Measurements from ENCODE around the gene PHF2.
A peak's percentile ranks its signal among the peaks of the same experiment; 100 is the strongest.

Gene PHF2

DNA sequence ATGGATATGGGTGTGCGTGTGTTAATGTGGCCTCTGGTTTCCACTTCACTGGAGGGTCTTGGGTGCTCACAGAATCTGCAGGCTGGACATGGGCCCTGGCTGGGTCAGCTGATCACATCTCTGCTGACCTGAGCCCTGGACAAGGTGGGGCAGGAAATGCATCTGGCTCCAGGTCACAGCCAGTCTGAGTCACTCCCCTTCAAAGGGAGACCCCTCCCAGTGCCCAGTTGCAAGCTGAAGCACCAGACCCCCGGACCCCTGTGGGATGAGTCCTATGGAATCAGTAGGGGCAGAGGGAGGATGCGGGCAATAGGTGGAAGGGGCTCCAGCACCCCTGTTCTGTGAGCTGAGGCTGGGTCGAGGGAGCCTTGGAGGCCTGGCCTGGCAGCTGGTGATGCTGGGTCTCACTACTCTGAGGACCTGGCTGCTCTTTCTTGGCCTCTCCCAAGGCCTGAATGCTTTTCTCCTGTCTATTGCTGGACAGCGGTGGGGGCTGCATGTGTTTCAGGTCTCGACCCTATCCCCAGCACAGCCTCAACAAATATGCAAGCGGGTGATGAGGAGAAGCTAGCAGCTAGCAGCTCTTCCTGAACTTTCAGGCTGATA lies 54.5 kb downstream of the PHF2 start:
- no peak for DNase-seq (ENCODE audit: low read depth)

DNA sequence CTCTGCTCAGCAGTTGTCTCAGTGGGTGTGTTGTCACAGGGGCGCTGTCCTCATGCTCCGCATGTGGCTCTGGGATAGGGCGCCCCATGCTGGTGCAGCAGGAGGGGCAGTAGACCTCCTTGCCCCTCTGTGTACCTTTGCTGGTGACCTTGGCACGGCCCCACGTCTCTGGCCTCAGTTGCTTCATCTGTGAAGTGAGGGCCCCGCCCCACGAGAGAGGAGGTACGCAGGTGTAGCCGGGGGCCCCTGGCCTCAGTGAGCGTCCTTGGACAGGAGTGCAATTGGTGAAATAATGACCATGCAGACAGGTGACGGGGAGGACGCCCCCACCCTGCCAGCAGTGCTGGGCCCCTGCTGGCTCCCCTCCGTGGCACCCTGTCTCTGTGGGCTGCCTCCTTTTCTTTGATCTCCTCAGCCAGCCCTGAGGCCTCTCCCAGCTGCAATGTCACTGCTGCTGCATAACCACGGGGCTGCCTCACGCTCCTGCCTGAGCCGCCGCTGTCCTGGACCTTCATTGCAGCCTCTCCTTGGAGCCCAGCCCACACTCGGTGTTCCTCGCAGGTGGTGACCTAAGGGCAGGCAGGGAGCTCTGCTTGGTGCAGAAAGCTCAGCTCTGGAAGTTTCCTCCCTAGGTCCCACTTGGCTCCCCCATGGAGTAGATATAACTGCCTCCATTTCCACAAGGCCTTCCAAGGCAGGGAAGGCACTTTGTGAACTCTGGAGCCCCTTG lies 57.3 kb downstream of the PHF2 start:
- DNase-seq (ENCODE audit: low read depth): no peak

DNA sequence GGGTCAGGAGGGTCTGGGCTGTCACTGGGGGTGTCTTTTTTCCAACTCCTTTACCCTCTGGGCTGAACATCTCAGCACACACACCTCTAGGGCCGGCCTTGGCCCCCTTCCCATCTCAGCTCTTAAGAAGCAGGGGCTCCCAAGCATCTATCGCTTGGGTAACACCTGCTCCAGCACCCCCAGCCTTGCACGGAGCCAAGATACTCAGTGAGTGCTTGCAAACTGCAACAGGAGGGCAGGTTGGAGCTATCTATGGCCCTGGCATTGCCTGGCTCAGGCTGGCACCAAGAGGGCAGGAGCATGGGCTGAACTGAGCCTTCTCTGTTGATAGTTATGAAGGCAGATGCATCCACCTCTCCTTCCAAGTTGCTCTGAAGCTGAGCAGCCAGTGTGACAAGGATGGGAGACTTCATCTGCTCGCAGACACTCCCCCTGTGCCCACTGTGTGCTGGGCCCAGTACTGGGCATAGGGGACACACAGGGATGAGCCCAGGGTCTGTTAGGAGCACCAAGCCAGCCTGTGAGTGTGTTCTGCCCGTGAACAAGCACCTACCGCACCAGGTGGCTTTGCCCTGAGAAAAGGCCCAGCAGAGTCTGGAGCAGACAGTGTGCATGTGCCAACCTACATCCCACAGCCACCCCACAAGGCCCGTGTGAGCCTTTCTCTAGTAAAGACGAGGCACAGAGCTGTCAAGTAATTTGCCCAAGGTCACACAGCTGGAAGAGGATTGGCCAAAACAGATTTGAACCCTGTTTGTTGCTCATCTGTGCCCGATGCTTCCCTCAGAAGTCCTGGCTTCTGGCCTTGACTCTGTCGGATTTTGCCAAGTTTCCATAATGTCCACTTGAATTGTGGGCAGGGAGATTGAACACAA lies 58.2 kb downstream of the PHF2 start:
- no peak for DNase-seq (ENCODE audit: low read depth)

DNA sequence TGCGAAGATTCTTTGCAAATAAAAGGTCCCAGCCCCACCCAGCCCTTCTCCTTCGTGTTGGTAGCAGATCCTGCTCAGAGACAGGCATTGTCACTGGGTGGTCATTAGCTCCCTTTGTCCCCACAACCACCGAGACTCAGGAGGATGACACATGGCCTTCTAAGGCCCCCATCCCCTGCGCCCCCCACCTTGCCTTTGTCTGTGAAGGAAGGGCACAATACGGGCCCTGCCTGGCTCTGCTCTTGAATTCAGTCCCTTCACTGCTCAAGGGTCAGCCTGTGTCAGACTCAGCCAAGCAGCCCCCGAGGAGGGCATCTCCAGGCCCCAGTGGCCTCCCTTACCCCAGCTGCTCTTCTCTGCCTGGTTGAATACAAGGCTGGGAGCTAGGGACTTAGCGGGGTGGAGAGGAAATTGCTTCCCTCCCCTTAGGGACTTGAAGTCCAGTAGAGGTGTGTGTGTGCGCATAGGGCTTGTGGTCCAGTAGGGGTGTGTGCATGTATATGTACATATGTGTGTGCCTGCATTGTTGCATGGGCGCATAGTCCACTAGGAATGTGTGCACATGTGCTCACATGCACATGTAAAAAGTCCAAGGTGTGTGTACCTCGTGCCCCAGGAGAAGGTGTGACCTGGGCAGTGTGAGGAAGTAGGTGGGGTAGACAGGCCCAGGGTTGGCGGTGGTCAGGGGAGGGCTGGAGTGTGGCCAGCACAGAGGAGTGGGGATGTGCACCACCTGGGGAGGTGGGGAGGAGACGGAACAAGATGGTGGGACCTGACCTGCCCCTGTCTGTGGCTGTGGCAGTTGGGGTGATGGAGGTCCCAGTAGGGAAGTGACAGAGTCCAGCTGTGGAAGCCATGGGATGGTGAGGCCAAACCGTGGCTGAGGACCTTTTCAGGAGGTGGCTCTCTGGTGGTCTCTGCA lies 59.1 kb downstream of the PHF2 start:
- DNase-seq (ENCODE audit: low read depth): no peak

DNA sequence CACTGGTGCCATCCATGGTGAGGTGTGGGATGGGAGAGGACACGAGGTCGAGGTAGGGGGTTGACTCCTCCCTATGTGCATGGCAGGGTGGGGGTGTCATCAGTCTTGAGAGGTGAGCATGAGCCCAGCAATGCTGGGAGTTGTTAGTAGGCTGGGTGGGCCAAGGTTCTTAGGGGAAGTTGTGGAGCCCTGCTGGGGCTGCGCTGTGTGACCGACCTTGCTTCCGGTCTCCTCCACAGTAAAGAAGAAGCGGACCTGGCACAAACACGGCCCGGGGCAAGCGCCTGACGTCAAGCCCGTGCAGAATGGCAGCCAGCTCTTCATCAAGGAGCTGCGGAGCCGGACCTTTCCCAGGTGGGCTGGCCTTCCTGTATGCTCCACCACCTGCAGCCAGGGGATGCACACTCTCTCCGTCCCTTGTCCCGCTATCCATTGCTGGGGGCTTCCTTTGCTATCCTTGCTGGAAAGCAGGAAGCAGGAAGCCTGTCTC lies 59.8 kb downstream of the PHF2 start:
- no peak for DNase-seq (ENCODE audit: low read depth)

DNA sequence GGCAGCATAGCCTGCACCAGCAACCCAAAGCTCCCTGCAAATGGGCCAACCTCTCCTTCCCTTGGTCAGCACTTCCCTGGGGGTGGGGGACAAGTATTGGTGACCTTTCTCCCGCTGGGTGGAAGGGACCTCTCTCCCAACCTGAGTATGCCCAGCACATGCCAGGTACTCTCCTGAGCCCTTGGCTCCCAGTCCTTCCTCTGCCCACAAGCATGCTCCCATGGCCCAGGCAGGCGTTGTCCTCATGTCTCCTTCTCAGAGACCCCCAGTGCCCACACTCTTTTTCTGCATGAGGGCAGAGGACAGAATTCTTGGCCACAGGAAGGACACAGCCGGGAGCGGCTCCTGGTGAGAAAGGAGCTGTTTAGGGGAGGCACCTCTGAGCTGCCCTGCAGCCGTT lies 60.3 kb downstream of the PHF2 start:
- DNase-seq (ENCODE audit: low read depth): no peak

DNA sequence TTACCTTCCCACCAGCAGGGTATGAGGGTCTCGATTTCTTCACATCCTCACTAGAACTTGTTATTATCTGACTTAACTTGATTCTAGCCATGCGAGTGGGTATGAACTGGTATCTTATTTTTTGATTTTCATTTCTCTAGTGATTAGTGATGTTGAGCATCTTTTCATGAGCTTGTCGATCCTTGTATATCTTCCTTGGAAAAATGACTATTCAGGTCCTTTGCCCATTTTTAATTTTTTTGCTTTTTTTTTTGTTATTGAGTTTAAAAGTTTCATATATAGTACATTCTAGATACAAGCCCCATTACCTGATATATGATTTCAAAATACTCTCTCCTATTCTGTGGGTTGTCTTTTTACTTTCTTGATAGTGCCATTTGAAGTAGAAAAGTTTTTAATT lies 61.5 kb downstream of the PHF2 start:
- DNase-seq (ENCODE audit: low read depth): no peak

DNA sequence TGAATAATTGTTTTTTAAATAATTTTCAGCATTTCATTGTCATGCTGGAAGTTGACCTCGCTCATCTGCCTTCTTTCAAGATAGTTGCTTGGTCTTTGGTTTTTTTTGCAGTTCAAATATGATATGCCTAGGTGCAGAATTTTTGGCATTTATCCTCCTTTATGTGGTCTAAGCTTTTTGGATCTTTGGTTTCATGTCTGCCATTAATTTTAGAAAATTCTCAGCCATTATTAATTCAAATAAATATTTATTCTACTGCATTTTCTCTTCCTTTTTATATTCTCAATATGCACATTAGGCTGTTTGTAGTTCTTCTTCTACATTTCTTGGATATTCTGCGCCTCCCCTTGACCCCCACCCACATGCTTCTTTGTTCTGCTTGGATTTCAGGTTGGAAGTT lies 63.6 kb downstream of the PHF2 start:
- DNase-seq (ENCODE audit: low read depth): no peak

DNA sequence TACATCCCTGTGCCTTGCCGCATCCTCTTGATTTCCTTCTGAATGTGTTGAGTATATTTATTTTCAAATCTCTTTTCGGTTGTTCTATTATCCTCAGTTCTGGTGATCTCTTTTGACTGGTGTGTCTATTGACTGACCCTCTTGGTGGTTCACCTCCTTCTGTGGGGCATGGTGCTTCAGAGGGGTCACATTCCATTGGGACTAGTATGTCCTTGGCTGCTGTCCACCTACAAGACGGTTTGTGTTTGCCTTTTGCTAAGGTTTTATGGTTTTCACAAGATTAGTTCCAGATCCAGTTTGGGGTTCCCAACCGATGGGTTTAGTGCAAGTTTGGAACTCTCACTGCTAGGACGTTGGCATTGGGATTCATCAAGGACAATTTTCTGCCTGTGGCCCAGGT lies 66.6 kb downstream of the PHF2 start:
- peak; percentile 6 for DNase-seq (ENCODE audit: low read depth)

DNA sequence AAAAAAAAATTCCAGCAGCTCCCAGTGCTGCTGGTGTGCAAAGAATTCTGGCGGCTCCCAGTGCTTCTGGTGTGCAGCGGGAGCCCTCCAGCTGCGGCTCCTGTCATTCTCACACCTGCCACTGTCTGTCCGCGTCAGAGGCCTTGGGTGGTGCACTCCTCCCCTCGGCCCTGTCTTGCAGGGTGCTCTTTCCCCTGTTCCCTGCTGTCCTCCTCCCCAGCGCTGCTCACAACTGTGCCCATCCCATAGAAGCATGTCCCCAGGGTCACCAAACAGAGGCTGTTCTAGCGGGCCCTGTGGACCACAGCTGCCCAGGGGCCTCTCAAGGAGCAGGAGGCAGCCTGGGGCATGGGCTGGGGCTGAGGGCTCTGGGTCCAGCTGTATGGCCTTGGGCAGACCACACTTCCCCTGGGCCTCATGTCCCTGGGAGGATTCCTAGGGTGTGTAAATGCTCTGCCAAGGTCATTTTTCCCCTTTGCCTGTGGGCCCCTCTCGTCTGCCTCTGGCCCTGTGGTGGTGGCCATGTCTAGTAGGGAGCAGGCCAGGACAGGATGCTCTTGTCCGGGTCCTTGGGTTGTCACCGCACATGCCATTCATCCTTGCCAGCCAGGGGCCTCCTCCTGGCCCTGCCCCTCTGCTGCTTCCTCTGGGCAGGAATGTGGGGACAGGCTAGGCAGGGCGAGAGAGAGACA lies 68.2 kb downstream of the PHF2 start:
- no peak for DNase-seq (ENCODE audit: low read depth)

DNA sequence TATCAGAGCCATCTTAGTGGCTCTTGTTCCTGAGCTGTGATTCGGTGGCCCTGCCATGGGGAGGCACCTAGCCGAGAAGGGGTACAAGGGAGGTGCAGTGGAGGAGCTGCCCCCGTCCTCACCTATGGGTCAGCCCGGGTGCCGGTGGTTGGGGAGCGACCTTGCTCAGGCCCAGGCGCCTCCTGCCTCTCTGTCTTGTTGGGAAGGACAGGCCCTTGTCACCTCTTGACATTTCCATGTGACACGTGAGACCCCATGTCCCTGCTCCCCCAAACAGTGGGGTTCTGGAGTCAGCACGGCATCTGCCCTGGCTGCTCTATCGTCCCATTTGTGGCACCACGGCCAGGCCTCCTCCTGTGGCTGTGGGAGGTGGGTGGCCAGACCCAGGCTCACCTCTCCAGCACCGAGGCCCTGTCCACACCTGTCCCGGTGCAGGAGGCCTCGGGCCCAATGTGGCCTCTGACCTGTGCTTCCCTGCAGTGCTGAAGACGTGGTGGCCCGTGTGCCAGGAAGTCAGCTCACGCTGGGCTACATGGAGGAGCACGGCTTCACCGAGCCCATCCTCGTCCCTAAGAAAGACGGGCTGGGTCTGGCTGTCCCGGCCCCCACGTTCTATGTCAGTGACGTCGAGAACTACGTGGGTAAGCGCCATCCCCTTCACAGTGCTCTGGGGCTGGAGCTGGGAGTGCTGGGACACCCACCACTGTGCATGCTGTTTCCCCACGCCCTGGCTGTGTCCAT lies 68.9 kb downstream of the PHF2 start:
- no peak for DNase-seq (ENCODE audit: low read depth)

DNA sequence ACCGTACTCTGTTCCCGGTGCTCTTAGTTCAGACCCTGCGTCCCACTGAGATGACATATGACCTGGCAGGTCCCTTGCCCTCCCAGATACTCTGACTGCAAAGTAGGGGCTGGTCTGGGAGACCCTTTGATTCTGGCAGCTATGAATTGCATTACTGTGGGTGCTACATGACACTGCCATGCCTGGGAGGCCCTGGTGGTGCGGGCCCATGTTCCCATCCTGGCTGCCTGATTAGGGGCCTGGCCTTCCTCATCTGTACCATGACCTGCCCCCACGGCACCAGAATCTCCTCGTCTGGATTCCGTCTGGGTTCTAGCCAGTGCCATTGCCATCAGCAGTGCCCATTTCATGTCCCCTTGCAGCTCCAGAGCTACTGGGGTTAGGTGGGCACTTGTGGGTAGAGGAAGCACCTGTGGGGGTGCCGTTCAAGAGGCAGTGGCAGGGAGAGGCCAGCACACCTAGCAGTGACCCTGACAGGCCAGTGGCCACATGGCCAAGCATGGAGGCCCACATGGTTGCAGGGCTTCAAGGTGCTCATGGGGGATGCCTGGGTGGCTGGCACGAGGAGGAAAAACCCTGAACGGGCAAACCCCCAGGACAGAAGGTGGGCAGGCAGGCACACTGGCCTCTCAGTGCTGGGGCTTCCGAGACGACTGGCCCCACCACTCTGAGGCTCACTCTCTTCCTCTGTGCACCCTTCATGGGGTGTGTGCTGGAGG lies 69.7 kb downstream of the PHF2 start:
- DNase-seq (ENCODE audit: low read depth): no peak

DNA sequence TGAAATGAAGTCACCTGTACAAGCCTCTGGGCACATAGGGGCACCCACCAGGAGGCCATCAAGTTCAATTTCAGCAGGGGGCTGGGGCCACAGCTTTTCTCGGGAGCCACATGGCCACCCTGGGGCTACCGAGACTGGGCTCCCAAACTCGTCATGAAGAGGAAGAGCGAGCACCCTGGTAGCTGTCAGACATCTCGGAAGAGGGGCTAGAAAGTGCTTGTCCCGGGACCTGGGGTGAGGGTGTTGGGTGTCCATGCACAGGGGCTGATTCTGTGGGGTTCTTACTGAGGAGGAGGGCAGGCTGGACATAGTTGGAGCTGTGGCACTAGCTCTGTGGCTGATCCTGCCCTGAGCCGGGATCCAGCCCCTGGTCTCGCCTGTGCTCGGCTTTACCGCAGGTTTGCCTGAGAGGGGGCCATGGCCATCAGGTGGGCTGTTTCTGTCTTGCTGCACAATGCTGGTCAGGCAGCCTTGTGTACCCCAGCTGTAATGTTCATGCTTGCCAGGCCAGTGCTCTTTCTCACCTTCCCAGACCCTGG lies 70.3 kb downstream of the PHF2 start:
- DNase-seq (ENCODE audit: low read depth): no peak

DNA sequence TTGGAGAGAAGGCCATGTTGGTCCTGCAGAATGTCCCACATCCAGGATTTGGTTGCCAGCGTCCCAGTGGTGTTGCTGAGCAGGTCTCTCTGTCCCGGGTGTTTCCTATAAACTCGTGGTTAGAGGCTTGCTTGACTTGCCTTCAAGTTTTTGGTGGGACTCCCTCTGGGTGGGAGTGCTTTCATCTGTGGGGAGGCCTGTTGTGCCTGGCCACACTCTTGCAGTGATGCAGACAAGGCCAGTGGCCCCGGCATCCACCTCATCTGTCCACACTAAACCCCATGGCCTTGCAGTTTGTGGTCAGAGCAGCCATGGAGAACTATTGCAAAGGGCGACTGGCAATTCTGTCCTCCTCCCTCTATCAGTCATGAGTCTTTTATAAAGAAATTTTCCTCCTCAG lies 71.8 kb downstream of the PHF2 start:
- no peak for DNase-seq (ENCODE audit: low read depth)

DNA sequence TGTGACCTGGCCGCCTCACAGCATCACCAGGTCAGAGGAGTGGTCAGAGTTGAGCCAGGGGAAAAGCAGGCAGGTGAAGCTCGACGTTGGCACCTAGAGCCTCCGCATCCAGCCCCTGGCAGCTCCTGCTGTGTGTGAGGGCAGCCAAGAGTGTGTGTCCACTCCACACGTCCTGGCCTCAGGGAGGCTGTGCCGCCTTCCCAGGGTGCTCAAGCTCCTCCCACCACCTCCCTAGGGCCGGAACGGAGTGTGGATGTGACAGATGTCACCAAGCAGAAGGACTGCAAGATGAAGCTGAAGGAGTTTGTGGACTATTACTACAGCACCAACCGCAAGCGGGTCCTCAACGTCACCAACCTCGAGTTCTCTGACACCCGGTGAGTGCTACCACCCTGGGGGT lies 72.5 kb downstream of the PHF2 start:
- DNase-seq (ENCODE audit: low read depth): no peak

DNA sequence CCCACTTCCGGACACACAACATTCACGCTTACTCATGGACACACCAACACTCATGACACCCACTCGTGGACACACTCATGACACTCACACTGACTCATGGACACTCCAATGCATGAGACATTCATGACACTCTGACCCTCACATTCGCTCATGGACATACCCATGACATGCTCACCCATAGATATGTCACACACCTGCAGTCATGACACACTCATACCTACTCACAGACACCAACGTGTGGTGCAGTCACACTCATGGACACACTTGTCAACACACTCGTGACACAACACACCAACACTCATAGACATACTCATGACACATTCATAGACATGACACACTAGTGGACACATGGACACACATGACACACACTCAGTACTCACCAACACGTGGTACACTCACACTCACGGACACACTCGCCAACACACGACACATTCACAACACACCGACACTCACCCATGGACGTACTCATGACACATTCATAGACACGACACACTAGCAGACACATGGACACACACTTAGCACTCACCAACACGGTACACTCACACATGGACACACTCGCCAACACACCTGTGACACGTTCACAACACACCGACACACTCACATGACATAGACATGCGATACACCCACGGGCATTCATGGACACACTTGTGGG lies 73.4 kb downstream of the PHF2 start:
- DNase-seq (ENCODE audit: low read depth): no peak

DNA sequence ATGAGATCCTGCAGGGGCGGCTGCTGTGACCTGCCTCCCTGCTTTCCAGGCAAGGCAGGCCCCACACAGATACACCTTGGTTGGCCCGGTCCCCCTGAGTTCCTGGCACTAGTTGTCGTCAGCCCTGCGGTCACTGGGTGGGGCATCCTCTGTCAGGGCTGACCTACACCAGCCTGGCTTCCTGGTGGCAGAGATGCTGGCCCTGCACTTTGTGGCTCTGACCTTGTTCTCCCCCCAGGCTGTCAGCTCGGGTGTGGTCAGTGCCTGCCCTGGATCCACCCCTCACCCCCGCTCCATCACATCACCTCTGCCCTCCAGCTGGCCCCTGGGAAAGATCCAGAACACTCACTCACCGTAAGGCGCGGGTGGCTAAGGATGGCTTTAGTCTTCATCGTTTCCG lies 74.1 kb downstream of the PHF2 start:
- no peak for DNase-seq (ENCODE audit: low read depth)

DNA sequence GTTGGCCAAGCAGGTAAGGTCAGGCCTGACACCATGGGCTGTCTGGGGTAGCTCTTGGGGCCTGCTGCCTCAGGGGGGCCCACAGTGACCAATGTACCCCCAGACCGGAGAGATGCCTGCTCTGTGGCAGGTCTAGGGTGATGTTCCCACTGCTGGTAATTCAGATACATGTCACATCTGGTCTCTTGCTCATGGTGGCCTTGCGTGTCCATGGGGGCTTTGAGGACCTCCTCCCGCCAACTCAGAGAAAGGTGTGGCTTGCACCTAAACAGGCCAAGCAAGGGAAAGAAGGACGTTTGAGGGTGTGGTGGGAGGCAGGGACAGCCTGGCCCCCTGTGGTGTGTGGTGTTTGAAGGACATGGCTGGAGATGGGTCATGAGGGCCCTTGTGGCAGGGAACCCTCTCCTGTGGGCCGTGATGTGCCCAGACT lies 75.2 kb downstream of the PHF2 start:
- DNase-seq (ENCODE audit: low read depth): no peak

Data from stromal cell of bone marrow (primary cell).